Naive thymus-derived CD8-positive, alpha-beta T cell (primary cell): ENCODE data around the gene COL6A2. TPM values are rescaled to one million over a fixed set of nuclear protein-coding genes. Genes with fewer than 3 reads are reported as not detected.

Experiments used
- polyA plus RNA-seq, 3 donors: library from polyadenylated mRNA; unstranded; fragments of 300-500 nt; fragmentation: Illumina TruSeq; gene quantifications; one replicate each; pipeline ENCODE4 v1.2.3, GENCODE V29; 2021
- total RNA-seq, 8 experiments: library from RNA in 2 of 8; stranded (reverse) in 2 of 8; gene quantifications; one replicate each; pipeline ENCODE4 v1.2.3 and lab custom pipeline; 2021 to 2026

COL6A2 gene
- total and polyA plus RNA-seq, 5 experiments from 2014 or later, result 3.8 to 98.8 (median 13.4) TPM

Other genes starting within 250 kb of the COL6A2 start
- gene COL6A1, start 116.3 kb upstream of the COL6A2 start, total RNA-seq, result 10 to 100 TPM; 19.4 to 21.0 TPM
- gene COL6A1, start 116.3 kb upstream of the COL6A2 start, polyA plus RNA-seq, result 1 to 10 TPM; 1.7 to 2.0 (median 1.7) TPM
- 1 to 10 TPM; 2.1 to 2.2 TPM for gene FTCD, start 57.5 kb downstream of the COL6A2 start, total RNA-seq
- not detected for gene FTCD, start 57.5 kb downstream of the COL6A2 start, polyA plus RNA-seq
- 10 to 100 TPM; 11.2 TPM for gene SPATC1L, start 86.3 kb downstream of the COL6A2 start, total RNA-seq
- gene SPATC1L, start 86.3 kb downstream of the COL6A2 start, polyA plus RNA-seq, result 10 to 100 TPM; 13.0 to 20.5 (median 13.6) TPM
- gene LSS, start 130.7 kb downstream of the COL6A2 start, total RNA-seq, result 10 to 100 TPM; 43.6 to 47.6 TPM
- 10 to 100 TPM; 12.3 to 14.6 (median 14.3) TPM for gene LSS, start 130.7 kb downstream of the COL6A2 start, polyA plus RNA-seq
- 100 to 1,000 TPM; 186 to 187 TPM for gene MCM3AP, start 187.5 kb downstream of the COL6A2 start, total RNA-seq
- gene MCM3AP, start 187.5 kb downstream of the COL6A2 start, polyA plus RNA-seq, result 10 to 100 TPM; 40.5 to 61.0 (median 41.5) TPM
- 10 to 100 TPM; 14.8 to 15.6 TPM for gene YBEY, start 188.2 kb downstream of the COL6A2 start, total RNA-seq
- gene YBEY, start 188.2 kb downstream of the COL6A2 start, polyA plus RNA-seq, result 10 to 100 TPM; 14.2 to 22.2 (median 14.7) TPM
- gene C21orf58, start 225.8 kb downstream of the COL6A2 start, total RNA-seq, result 1 to 10 TPM; 6.4 to 7.3 TPM
- 1 to 10 TPM in 1 of 3 donors, under 1 TPM in 2; 0.44 to 1.2 (median 0.51) TPM for gene C21orf58, start 225.8 kb downstream of the COL6A2 start, polyA plus RNA-seq
- gene PCNT, start 226.0 kb downstream of the COL6A2 start, total RNA-seq, result 10 to 100 TPM; 80.0 to 86.2 TPM
- gene PCNT, start 226.0 kb downstream of the COL6A2 start, polyA plus RNA-seq, result 10 to 100 TPM; 17.2 to 37.4 (median 19.9) TPM